Lower leg skin (tissue), 3 donors: ENCODE measurements around the gene CAMTA2.

Source experiments
- CTCF ChIP-seq, 3 donors: fragments of 450-650 bp; IDR thresholded peaks; one replicate each; pipeline ENCODE4 v1.5.1; 2016; ENCODE audit warnings: antibody characterized with exemption in 3 of 3, mild to moderate bottlenecking in 3 of 3, moderate library complexity in 2 of 3
- POLR2A ChIP-seq, 2 donors: fragments of 450-650 bp; IDR thresholded peaks; one replicate each; pipeline ENCODE4 v1.6.1; 2016 to 2017; ENCODE audit warnings: antibody characterized with exemption in 2 of 2, mild to moderate bottlenecking in 1 of 2, moderate library complexity in 1 of 2

- no peak for TF ChIP-seq POLR2A (IDR thresholded peaks at IDR 0.05)
- no peak for TF ChIP-seq CTCF (IDR thresholded peaks at IDR 0.05)
Measured at GRCh38 chr17:4987767-4988567, 492 bp upstream of the CAMTA2 start.
